Activated CD8-positive, alpha-beta memory T cell treated with anti-CD3 and anti-CD28 coated beads, Interleukin-2, amount 50 U/mL, for 1 hour (primary cell): ENCODE results near the gene ZNF609.

Experiments used
- DNase-seq: peaks from one replicate; pipeline ENCODE4 v3.0.0-alpha.2; 2020; ENCODE audit errors: extremely low read depth

ZNF609 gene

DNA sequence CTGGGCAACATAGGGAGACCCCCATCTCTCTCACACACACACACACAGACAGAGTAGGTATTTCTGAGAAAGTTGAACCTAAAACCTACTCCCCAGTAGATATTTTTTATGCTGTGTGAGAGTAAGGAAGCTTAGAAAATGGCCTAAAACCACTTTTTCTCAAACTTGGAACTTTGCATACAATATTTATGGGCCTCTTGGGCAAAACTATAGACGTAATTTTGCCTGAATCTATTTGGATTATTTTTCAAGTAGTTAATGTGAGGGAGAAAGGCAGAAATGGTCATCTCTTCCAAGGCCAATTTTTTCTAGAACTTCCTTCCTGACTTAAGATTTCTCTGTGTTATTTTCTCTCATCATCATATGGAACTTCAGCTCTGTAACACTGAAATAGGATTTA lies 81.7 kb downstream of the ZNF609 start:
- no peak for DNase-seq

DNA sequence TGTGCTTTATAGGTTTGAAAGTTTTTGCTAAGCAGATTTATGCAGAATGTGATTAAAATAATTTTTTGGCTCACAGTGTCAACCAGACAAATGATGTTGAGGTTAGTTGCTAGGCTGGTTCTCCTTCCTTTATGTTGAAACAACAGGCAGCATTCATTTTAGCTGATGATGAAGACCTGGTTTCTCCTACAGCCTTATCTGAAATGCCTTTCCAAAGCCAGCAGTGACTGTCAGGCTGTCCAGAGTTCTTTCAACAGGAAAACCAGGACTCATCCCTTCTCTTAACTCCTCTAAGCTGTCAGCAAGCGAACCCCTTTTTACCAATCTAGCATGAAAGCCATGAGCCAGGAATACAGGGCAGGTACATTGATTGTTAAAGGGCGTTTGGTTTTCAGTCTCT lies 84.1 kb downstream of the ZNF609 start:
- DNase-seq: no peak

DNA sequence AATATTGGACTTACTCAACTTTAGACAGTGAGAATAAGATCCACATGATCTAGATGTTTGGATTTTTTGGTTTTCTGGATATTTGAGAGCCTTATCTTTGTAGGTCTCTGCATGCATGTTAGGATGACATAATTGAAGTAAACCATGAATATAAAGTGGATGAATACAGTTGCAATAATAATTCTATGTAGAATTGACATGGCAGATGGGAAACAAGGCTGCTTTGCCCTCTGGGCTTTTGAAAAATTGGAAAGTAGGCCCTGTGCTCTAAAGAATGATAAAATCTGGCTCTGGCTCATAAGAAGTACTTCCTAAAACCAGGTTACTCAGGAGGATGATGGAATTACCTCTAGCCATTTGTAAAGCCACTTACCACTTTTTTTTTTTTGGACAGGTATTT lies 86.9 kb downstream of the ZNF609 start:
- no peak for DNase-seq

DNA sequence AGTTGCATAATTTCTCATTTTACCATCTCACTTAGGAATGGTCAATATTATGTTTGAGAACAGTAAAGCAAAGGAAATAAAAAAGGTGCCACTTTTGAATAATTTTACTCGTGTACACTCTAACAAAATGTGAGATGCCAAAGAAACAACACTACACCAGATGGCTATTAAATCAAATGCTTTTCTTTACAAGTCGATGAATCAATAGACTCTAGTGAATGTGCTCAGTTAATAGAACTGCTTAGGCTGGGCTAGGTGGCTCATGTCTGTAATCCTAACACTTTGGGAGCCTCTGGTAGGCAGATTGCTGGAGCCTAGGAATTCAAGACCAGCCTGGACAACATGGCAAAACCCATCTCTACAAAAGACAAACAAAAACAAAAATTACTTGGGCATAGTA lies 87.9 kb downstream of the ZNF609 start:
- no peak for DNase-seq

DNA sequence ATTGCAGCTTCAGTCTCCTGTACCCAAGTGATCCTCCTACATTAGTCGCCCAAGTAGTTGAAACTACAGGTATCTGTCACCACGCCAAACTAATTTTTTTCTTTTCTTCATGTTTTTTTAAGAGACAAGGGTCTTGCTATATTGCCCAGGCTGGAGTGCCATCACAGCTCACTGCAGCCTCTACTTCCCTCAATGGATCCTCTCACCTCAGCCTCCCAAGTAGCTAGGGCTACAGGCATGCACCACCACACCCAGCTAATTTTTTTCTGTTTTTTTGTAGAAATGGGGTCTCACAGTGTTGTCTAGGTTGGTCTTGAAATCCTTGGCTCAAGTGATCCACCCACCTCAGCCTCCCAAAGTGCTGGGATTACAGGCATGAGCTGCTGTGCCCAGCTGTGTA lies 89.5 kb downstream of the ZNF609 start:
- no peak for DNase-seq

DNA sequence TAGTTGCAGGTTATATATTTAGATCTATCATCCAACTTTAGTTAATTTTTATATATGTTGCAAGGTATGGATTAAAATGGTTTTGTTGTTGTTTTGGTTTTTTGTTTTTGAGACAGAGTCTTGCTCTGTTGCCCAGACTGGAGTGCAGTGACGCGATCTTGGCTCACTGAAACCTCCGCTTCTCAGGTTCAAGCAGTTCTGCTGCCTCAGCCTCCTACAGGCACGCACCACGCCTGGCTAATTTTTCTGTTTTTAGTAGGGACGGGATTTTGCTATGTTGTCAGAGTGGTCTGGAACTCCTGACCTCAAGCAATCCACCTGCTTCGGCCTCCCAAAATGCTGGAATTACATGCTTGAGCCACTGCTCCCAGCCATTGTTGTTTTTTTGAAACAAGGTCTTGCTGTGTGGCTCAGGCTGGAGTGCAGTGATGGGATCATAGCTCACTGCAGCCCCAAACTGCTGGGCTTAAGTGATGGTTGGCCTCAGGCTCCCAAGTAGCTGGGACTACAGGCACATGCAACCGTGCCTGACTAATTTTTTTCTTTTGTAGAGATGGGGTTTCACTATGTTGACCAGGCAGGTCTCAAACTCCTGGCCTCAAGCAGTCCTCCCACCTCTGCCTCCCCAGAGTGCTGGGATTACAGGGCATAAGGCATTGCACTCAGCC lies 92.0 kb downstream of the ZNF609 start:
- no peak for DNase-seq

DNA sequence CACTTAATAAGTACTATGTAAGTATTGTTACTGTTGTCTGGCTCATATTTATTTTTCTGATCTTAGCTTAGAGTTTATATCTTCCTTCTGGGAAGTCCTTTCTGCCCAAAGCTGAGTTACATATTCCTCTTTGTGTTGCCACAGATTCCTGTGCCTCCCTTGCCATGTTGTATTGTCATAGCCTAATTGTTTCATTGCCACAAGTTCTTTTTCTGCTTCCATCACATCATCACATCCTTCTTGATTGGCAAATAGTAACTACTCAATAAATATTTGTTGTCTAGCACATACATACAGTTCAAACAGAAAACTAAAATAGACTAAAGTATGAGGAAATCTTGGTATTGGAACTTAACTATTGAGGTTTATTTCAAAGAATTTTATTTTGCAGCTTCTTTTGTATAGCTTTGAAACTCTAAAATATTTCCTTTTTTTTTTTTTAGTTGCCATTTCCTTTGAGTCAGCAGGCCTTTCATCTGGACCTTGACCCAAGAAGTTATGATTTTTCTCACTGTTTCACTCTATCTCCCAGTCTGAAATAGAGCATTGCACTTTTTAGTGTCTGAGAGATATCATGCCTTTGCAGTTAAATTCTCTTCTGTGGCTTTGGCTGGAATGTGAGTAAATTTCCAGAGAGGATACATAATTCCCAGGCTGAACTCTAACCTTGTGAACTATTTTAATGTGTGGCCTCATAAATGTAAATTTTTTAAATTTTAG lies 98.2 kb downstream of the ZNF609 start:
- DNase-seq: no peak

DNA sequence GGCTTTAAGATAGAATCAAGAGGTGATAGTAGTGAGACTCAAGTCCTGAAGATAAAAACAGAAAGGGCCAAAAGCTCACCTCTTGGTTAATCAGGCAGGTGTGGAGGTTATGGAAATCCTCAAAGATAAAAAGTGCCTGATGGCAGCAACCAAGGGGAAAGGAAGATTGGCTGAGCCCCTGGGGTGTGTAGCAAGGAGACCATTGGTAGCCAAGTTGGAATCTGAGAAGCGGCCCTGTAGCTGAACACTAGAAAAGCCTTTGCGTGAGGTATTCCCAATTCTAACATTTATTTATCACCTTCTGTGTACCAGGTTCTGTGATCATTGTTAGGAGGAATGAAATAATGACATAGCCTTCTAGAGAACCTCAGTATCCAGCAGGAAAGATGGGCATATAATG lies 98.9 kb downstream of the ZNF609 start:
- DNase-seq: no peak

DNA sequence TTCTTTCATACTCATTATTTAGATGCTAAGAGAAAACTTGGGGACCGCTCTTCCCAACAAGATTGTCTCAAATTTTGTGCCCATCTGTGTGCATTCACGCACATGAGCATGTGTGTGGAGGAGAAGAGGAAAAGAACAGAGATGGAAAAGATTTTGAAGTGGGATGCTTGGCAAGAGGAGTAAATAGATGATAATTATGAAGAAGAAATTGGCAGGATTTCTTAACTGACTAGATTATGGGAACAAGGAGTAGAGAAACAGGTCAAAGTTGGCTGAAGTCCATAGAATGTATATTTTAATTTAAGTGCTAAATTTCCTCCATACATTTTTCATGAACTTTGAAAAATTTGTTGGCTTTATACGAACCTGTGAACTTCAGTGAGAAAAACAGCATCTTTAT lies 100.1 kb downstream of the ZNF609 start:
- DNase-seq: no peak

DNA sequence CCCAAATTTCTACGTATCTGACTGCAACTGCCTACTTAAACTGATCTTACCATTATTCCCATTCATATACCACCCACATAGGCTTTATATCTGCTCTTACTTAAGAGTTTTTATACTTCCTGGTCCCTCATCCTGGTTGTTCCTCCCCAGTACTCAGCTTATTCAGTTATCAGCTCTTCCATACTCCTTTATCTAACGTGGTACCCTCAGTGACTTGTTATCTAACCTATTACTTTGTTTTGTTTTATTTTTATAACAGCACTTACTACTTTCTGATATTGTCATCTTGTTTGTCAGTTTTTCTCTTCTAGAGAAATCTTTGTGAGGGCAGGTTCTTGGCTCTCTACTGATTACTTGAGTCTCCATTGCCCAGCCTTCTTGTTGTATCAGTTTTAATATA lies 100.6 kb downstream of the ZNF609 start:
- no peak for DNase-seq

DNA sequence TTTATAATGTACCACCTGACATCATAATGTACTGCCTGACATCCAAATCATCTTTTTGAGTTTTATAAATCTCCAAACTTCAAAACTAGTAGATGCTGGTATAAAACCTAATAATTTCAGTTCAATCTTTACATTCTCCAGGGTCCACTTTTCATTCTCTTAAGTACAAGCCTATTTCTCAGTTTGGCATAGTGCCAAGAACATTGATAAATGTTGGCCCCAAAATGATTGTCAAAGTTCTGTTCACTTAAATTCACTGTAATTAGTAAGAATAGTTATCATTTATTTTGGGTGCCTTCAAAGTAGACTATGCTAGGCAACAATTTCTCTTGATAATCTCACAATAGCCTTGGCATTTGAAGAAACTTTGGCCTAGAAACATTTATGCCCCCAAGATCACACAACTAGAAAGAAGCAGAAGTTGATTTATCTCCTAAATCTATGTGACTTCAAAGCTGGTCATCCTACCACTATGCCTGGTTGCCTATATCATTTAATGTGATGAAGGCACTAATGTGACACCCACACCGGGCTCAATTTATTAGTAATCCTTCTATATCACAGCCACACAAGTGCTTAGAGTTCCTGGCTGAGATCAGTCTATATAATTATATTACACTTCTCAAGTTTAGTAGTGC lies 101.7 kb downstream of the ZNF609 start:
- DNase-seq: no peak

DNA sequence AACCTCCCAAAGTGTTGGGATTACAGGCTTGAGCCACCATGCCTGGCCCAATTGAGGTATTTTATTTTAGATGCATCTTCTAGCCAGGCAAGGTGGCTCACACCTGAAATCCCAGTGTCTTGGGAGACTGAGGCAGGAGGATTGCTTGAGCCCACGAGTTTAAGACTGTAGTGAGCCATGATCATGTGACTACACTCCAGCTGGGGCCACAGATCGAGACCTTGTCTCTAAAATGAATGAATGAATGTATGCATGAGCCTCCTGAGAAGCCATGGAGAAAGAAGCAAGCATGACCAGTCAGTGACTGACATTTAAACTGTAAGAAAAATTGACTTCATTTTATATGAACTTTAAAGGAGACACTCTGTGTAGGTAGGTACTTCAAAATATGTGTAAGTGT lies 105.7 kb downstream of the ZNF609 start:
- no peak for DNase-seq

DNA sequence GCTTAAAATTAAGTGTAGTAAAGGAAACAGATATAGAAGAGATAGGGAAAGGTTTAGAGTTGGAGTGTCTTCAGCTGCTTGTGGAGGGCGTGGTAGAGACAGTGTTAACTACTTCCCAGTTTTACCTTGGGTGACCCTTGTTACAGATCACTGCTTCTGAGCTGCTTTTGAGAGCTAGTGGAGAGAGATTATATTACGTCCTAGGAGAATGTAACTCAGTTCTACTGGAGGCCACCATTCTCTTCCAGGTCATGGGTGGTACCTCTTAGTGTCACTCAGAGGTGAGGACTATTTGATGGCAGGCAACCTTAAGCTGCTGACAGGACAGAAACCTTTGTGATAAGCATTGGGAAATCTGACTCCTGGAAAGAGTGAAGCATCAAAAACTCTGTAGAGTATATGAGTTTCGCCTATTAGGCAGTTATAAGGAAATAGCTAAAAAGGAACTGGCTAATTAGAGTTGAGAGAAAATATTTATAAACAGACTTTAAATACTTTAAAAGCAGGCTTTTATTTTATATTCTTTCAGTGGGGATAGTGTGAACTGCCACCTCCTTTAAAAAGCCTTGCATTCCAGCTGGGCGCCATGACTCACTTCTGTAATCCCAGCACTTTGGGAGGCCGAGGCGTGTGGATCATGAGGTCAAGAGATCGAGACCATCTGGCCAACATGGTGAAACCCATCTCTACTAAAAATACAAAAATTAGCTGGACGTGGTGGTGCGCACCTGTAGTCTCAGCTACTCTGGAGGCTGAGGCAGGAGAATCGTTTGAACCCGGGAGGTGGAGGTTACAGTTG lies 106.5 kb downstream of the ZNF609 start:
- DNase-seq: no peak

DNA sequence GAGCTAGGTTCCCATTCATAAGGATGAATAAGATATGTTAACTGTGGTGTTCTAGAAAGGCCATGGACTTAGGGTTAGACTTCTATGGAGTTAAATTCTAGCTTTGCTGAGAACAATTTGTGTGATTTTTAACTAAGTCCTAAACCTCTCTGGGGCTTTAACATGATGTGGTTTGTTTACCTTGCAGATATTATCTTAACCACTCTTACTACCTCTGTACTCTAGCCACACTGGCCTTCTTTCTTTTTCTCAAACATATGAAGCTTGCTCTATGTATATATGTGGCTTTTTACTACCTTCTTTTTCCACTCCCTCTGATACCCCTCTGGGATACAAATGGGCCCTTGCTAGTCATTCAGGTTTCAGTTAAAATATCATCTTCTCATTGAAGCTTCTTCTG lies 108.4 kb downstream of the ZNF609 start:
- DNase-seq: no peak

DNA sequence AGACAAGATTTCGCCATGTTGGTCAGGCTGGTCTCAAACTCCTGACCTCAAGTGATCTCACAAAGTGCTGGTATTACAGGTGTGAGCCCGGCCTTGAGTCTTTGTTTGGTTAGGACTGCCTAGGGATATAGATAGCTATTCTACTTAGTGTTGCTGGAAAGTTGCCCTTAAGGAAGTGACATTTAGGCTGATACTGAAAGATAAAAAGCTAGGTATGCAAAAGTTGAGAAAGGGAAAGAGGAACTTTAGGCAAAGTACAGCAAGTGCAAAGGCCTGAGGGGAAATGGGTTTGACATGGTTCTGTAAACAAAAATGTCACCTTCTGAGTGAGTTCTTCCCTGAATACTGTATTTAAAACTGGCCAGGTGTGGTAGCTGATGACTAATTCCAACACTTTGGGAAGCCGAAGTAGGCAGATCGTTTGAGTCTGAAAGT lies 111.5 kb downstream of the ZNF609 start:
- DNase-seq: no peak

DNA sequence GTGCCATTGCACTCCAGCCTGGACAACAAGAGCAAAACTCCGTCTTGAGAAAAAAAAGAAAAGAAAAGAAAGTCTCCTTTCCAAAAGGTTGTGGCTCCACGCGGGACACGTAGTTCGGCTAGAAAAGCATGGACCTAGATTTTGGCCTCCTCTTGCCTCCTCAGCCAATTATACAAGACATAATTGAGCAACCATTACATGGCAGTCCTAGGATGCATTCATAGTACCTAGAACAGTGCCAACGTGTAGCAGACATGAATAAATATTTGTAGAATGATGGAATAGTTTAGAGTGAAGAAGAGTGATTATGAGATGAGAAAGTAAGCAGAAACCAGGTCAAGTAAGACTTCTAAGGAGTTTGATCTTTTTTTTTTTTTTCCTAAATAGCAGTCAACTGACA lies 112.5 kb downstream of the ZNF609 start:
- no peak for DNase-seq

DNA sequence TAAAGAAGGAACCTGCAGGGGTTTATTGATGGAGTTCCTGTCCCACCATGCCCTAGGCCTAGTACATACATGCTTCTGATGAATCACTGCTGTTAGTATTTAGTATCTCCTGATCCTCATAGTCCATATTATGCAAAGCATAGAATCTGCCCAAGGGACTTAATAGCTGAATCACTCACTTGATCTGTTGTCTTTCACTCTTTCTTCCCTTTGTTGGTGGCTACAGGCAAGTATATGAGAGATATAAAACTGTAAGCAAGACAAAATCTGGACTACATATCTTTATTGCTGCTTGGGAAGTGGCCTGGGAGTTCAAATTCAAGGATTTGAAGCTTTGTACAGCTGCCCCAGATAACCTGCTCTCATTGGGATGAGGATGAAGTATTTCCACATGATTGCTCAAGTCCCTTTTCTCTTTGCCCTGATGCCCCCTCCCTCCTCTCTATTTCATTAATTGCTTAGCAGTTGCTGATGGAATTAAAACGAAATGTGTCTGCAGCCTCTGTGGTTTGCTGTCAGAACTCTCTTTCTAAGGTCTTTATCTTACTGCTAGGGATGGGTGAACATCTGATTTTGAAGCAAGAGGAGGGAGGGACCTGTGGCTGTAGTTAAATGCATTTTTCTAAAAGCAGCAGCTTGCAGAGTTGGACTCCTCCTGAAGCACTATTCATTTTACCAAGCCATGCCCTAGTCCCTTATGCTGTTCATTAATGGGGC lies 114.1 kb downstream of the ZNF609 start:
- DNase-seq: no peak

DNA sequence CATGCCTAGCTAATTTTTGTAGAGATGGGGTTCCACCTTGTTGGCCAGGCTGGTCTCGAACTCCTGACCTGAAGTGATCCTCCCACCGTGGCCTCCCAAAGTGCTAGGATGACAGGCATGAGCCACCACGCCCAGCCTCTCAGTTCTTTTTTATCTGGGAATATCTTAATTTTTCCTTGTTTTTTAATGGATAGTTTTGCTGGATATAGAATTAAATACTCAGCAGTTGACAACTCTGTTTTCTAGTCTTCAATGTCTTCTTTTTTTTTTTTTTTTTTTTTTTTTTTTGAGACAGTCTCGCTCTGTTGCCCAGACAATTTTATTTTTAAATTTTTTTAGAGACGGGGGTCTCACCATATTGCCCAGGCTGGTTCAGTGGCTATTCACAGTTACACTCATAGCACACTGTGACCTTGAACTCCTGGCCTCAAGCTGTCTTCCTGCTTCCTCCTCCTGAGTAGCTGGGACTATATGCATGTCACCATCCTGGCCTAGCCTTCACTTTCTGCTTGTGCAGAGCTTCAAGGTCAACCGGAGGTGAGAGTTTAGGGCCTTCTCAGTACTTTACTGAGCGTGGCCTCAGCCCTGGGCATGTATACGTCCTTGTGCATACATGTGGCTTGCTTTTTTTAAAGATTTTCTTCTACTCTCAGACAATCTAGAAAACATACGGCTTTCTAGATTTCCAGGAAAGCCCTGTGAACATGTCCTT lies 120.5 kb downstream of the ZNF609 start:
- no peak for DNase-seq

DNA sequence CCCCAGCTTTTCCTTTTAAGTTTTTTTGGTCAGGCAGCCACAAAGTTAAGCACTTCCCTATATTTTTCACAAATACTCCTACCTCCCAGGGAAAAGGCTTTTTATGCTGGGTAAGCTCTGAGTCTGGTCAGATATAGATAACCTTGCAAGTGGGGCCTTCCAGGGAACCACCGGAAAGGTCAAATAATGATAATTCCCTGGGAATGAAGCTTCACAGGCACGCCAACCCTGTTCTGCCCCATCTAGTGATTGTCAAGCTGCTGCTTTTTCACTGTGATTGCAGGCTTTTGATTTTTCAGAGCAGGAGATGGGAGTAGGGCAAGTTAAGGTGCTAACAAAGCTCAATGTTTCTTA lies 121.0 kb downstream of the ZNF609 start:
- DNase-seq: no peak

DNA sequence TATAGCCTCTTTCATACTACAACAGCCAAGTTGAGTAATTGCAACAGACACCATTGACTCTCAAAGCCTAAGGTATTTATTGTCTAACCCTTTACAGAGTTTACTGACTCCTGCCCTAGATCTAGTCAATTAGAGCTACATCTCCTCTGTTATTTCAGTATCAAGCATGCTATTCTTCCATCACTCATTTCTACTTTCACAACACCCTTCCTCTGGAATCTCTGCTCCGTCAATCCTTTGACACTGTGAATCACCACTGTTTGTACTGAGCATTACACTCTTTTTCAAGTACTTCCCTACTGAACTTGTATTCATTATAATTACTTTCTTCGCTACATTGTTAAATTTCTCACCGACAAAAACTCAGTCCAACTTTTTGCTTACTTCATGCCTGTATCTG lies 121.8 kb downstream of the ZNF609 start:
- no peak for DNase-seq

DNA sequence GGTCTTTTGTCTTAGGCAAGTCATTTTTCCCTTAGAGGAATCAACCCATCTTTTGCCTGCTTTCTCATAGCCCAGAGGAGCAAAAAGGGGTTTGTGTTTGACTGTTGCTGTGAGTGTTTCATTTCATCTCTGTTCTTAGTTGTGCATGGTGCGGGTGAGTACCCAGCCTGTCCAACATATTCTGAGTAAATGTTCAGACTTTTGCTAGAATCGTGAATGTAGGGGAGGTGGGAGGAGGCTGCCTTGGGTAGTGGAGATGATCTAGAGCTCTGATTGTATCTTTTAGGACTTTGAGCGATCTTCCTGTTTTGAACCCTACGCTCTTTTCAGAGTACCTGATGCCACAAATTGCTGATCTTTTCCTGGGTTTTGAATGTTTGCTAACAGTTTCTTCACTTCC lies 123.1 kb downstream of the ZNF609 start:
- DNase-seq: no peak
